HG03565 (cell line): ENCODE measurements around the gene MAD2L2.

Experiments
- ATAC-seq: cut with Tn5 transposase; IDR thresholded peaks from one replicate; pipeline ENCODE4 v1.9.1; 2021; ENCODE audit warnings: mild to moderate bottlenecking, moderate library complexity; ENCODE audit not compliant: unreplicated experiment

MAD2L2 gene

DNA sequence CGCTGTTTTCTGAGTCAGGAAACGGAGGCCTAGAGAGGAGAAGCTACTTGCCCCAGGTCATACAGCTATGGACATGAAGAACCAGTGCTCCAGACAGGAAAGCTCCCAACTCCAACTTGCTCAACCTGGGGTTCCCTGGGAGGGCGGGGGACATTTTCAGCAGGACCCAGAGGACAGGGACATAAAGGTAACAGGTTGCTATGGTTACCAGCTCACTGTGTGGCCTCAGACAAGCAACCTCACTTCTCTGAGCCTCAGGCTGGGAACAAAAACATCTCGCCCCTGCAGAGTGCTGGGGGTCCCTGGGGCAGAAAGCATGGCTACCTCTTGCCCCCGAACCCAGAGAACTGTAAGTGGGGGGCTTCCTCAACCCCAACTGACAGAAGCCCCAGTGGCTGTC, 42.8 kb downstream of the MAD2L2 start:
- ATAC-seq, result no peak

DNA sequence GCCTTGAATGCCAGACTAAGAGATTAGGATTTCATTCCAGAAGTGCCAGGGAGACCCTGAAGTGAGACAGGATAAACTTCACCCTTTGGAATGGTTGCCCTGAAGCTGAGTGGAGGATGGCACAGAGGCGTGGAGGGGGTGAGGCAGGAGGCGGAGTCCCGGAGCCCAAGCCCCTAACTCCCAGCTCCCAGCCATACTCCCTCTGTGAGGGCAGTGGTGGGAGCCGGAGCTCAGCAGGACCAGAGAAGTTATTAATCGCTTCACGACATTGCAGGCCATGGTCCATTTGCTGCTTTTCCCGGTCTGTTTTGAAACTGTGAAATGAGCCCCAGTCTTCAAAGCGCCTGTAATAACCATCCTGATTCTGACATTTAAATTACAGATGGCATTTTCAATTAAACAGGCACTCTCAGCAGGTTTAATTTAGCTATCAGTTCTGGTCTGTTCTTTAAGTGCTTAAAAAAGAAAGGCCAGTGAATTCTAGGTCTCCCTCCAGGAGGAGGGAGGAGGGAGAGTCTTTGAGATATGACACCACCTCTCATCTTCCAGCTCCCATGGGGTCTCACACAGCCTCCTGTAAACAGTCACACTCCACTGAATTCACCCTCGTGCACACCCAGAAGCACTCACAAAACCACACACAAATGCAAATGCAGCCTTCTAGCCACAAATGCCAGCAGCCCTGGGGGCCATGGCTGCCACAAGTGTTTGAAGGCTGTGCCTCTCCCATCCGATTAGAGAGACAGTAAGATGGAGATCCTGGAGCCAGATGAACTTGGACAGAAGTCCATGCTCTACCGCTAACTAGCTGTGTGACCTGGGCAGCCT, 46.4 kb downstream of the MAD2L2 start:
- ATAC-seq, result no peak

DNA sequence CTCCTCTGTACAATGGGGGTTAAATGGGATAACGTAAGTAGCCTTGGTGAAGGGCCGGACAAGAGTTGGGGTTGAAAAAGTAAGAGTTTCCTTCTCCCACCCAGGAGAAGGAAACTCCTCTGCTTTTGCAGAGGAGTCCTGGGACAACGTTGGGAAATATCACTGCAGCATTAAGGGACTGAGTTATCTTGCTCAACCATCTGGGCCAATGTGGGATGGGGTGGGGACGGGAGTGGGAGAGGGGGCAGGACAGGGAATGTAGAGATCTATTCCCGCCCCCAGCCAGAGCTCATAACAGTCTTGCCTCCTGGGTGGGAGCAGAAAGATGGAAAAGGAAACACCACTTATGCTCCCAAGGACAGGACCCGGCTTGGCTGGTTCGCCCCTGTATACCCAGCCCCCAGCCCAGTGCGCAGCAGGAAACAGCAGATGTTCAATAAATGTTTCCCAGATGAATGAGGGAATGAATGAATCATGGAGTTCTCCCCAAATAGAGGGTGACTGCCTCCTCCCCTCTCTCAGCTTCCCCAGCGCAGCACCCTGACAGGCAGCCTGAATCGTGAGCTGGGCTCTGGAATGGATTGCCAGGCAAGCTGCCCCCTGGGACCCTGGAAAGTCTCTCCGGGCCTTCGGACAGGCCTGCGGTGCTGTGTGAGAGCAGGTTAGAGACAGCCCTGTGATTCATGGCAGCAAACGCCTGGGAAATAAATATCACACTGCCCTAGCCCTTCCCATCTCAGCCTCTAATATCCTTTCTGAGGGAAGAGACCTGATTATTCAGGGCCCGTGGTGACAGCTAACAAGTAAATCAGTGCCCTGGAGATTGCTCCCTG, 51.5 kb downstream of the MAD2L2 start:
- ATAC-seq, result no peak

DNA sequence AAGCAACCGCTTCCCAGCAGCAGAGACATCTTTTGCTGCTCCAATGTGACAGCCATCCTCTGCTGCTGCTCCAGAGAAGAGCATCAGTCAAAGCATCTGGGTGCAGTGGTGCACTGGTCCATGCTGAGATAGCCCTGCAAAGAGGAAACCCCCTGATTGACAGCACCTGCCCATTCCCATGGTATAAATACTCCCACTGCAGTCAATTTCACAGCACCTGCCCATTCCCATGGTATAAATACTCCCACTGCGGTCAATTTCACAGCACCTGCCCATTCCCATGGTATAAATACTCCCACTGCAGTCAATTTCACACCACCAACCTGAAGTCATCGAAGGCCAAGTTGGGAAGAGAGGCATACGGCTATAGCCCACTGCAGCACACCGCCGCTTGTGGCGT, 52.2 kb downstream of the MAD2L2 start:
- ATAC-seq, result no peak

DNA sequence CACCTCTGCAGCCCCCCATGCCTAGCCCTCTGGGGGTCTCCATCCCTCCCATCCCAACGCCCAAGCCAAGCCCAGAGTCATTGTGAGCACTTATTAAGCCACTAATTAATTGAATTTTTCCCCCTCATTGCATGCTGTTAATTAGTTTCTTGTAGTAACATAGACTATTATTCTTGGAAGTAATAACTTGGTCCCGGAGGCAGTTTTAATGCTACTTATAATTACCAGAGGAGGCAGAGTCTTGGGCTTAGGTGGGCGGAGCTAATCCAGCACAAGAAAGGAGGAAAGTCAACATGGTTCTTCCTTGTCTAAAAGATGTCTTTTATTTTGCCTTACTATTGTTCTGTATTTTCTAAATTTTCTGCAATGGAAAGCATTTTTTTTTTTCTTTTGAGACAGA, 54.4 kb downstream of the MAD2L2 start:
- no peak for ATAC-seq
